ENCODE measurements around the gene SNX9.

SNX9 gene

DNA sequence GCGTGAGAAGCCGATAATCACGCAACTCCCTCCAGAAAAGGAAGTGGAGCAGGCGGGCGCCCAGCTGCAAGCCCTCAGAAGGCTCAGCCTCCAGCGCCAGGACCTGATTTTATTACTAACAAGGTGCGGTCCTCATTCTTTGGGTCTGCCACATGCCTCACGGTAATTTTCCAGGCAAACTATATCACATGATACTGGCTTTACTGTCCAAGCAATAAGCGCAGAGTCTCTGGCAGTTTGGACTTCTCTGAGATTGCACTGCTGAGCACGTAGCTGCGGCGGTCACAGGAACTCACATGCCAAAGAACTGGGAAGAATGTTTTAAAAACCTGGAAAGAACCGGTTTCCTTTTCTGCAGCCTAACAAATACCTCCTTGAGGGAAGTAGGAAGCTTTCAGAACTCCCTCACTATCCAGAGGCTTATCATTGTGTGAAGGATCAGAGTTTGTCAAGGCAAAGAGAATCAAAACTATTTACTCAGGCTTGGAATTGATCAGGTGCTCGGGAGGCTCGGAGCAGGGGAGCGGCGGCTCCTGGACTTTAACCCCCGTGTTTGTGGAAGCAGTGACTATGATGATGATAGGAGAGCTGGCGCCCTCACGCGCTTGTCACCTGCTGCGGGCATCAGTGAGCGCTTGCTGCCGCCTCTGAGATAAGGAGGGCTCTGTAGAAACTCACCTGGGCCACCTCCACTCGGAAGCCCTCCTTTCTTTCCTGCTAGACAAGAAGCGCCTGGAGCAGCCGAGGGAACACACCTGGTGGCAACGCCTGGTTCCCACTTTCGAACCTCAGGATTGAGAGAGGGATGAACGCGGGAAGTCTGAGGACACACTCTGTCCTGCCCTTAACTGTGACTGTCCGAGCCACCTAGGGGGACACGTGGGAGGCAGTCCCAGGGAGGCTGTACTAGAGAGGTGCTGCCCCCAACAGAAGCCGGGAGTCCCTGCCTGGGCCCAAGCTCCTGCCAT lies 131.4 kb downstream of the SNX9 start:
- H3K36me3 ChIP-seq (ENCODE audit: control insufficient read depth in 2 of 2, insufficient read depth in 2 of 2, low read length in 2 of 2) = no peaks in the 10 kb centered on the region
- H3K4me1 ChIP-seq (ENCODE audit: control insufficient read depth, insufficient read depth, low read length) = peaks cover 4% of the 10 kb centered on the region
- peaks cover 0 to 4% of the 10 kb centered on the region in 2 donors for H3K9me3 ChIP-seq (ENCODE audit: control insufficient read depth in 2 of 2, low read length in 2 of 2)
- no peak overlapping the region for H3K27ac ChIP-seq (ENCODE audit: low read length)
- peak overlapping the region in 1 of 2 donors; percentile 29 for H3K9ac ChIP-seq (ENCODE audit: low read length in 2 of 2)
- H3K4me3 ChIP-seq (ENCODE audit: low read length in 2 of 2) = peak overlapping the region; percentile 14 to 70
- H3K27me3 ChIP-seq (ENCODE audit: control insufficient read depth in 1 of 2, insufficient read depth in 2 of 2, low read length in 2 of 2) = no peaks in the 10 kb centered on the region

GRCh38 chr6:157955675-157956074 lies 132.6 kb downstream of the SNX9 start:
- Histone ChIP-seq H3K9me3 (ENCODE audit: control insufficient read depth in 2 of 2, low read length in 2 of 2) (peaks cover 7 to 9% of the 10 kb centered on the region in 2 donors), H3K4me3 (ENCODE audit: low read length in 2 of 2) (no peak overlapping the region), H3K9ac (ENCODE audit: low read length in 2 of 2) (no peak overlapping the region), H3K27ac (ENCODE audit: low read length) (no peak overlapping the region), H3K4me1 (ENCODE audit: control insufficient read depth, insufficient read depth, low read length) (peaks cover 4% of the 10 kb centered on the region), H3K36me3 (ENCODE audit: control insufficient read depth in 2 of 2, insufficient read depth in 2 of 2, low read length in 2 of 2) (no peaks in the 10 kb centered on the region), H3K27me3 (ENCODE audit: control insufficient read depth in 1 of 2, insufficient read depth in 2 of 2, low read length in 2 of 2) (no peaks in the 10 kb centered on the region)

- peaks cover 4% of the 10 kb centered on the region for H3K4me1 ChIP-seq (ENCODE audit: control insufficient read depth, insufficient read depth, low read length)
- H3K36me3 ChIP-seq (ENCODE audit: control insufficient read depth in 2 of 2, insufficient read depth in 2 of 2, low read length in 2 of 2) = no peaks in the 10 kb centered on the region
- no peak overlapping the region for H3K9ac ChIP-seq (ENCODE audit: low read length in 2 of 2)
- no peak overlapping the region for H3K4me3 ChIP-seq (ENCODE audit: low read length in 2 of 2)
- no peak overlapping the region for H3K27ac ChIP-seq (ENCODE audit: low read length)
- H3K9me3 ChIP-seq (ENCODE audit: control insufficient read depth in 2 of 2, low read length in 2 of 2) = peaks cover 7 to 9% of the 10 kb centered on the region in 2 donors
- H3K27me3 ChIP-seq (ENCODE audit: control insufficient read depth in 1 of 2, insufficient read depth in 2 of 2, low read length in 2 of 2) = no peaks in the 10 kb centered on the region
These were observed 133.2 kb downstream of the SNX9 start for GRCh38 chr6:157956171-157956730.

GRCh38 chr6:157959451-157960227 lies 136.6 kb downstream of the SNX9 start:
- no peaks in the 10 kb centered on the region for H3K36me3 ChIP-seq (ENCODE audit: control insufficient read depth in 2 of 2, insufficient read depth in 2 of 2, low read length in 2 of 2)
- H3K4me3 ChIP-seq (ENCODE audit: low read length in 2 of 2) = no peak overlapping the region
- no peak overlapping the region for H3K27ac ChIP-seq (ENCODE audit: low read length)
- H3K27me3 ChIP-seq (ENCODE audit: control insufficient read depth in 1 of 2, insufficient read depth in 2 of 2, low read length in 2 of 2) = no peaks in the 10 kb centered on the region
- H3K9ac ChIP-seq (ENCODE audit: low read length in 2 of 2) = no peak overlapping the region
- H3K4me1 ChIP-seq (ENCODE audit: control insufficient read depth, insufficient read depth, low read length) = no peaks in the 10 kb centered on the region
- peaks cover 7 to 9% of the 10 kb centered on the region in 2 donors for H3K9me3 ChIP-seq (ENCODE audit: control insufficient read depth in 2 of 2, low read length in 2 of 2)

DNA sequence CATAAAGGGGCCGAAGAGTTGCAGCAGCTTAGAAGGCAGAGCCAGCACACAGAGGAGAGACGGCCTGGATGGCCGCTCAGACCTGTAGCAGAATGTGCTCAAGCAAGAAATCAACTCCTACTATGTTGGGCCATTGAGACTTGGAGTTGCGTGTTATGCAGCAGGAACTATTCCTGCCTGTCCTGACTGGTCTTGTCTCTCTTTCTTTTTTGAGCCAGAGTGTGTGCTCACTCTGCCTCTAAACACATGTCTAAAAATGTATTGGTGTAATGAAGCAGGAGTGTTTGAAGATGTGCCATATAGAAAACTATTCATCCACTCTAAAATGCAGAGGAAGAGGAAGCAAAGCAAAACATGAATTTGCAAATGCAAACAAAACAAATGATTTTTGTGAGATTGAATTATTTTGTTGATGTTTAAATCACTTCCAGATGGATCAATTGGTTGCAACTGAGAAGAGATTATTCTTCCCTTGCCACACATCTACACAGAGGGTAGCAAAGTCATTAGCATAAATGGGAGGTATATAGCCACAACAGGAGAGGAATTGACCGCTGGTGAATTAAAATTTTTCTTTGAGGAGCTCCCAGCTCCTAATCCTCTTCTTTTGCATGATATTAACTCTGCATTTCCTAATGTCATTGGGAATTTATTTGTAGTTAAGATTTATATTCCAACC lies 138.2 kb downstream of the SNX9 start:
- no peak overlapping the region for H3K27ac ChIP-seq (ENCODE audit: low read length)
- no peaks in the 10 kb centered on the region for H3K27me3 ChIP-seq (ENCODE audit: control insufficient read depth in 1 of 2, insufficient read depth in 2 of 2, low read length in 2 of 2)

DNA sequence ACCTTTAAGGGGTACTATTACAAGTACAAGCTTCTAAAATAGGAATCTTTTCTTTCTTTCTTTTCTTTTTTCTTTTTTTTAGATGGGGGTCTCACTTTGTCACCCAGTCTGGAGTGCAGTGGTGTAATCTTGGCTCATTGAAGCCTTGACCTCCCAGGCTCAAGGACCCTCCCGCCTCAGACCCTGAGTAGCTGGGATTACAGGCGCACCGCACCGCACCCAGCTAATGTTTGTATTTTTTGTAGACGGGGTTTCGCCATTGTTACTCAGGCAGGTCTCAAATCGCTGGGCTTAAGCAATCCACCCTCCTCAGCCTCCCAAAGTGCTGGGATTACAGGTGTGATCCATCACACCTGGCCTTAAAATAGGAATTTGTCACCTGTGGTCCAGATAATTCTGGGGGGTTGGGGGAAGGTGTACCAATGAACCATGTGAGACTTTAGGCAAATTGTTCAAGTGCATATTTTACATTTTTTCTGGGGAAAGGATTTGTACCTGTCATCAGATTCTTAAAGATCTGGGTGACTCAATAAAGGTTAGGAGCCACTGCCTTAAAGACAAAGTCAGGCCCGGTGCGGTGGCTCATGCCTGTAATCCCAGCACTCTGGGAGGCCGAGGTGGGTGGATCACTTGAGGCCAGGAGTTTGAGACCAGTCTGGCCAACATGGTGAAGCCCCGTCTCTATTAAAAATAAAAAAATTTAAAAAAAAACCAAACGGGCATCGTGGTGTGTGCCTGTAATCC lies 139.0 kb downstream of the SNX9 start:
- H3K4me1 ChIP-seq (ENCODE audit: control insufficient read depth, insufficient read depth, low read length) = no peaks in the 10 kb centered on the region

More for the DNA sequence above, 138.2 kb downstream of the SNX9 start:
- Histone ChIP-seq H3K4me1 (ENCODE audit: control insufficient read depth, insufficient read depth, low read length) (no peaks in the 10 kb centered on the region), H3K36me3 (ENCODE audit: control insufficient read depth in 2 of 2, insufficient read depth in 2 of 2, low read length in 2 of 2) (no peaks in the 10 kb centered on the region), H3K4me3 (ENCODE audit: low read length in 2 of 2) (no peak overlapping the region), H3K9ac (ENCODE audit: low read length in 2 of 2) (no peak overlapping the region), H3K9me3 (ENCODE audit: control insufficient read depth in 2 of 2, low read length in 2 of 2) (peaks cover 7 to 9% of the 10 kb centered on the region in 2 donors)

GRCh38 chr6:157962601-157963302 lies 139.7 kb downstream of the SNX9 start:
- no peaks in the 10 kb centered on the region for H3K36me3 ChIP-seq (ENCODE audit: control insufficient read depth in 2 of 2, insufficient read depth in 2 of 2, low read length in 2 of 2)
- no peak overlapping the region for H3K4me3 ChIP-seq (ENCODE audit: low read length in 2 of 2)
- peaks cover 7 to 9% of the 10 kb centered on the region in 2 donors for H3K9me3 ChIP-seq (ENCODE audit: control insufficient read depth in 2 of 2, low read length in 2 of 2)
- no peaks in the 10 kb centered on the region for H3K4me1 ChIP-seq (ENCODE audit: control insufficient read depth, insufficient read depth, low read length)
- H3K27ac ChIP-seq (ENCODE audit: low read length) = no peak overlapping the region
- no peak overlapping the region for H3K9ac ChIP-seq (ENCODE audit: low read length in 2 of 2)
- no peaks in the 10 kb centered on the region for H3K27me3 ChIP-seq (ENCODE audit: control insufficient read depth in 1 of 2, insufficient read depth in 2 of 2, low read length in 2 of 2)

More for the DNA sequence above, 139.0 kb downstream of the SNX9 start:
- Histone ChIP-seq H3K27ac (ENCODE audit: low read length) (no peak overlapping the region), H3K36me3 (ENCODE audit: control insufficient read depth in 2 of 2, insufficient read depth in 2 of 2, low read length in 2 of 2) (no peaks in the 10 kb centered on the region), H3K9me3 (ENCODE audit: control insufficient read depth in 2 of 2, low read length in 2 of 2) (peaks cover 7 to 9% of the 10 kb centered on the region in 2 donors), H3K4me3 (ENCODE audit: low read length in 2 of 2) (no peak overlapping the region), H3K9ac (ENCODE audit: low read length in 2 of 2) (no peak overlapping the region), H3K27me3 (ENCODE audit: control insufficient read depth in 1 of 2, insufficient read depth in 2 of 2, low read length in 2 of 2) (no peaks in the 10 kb centered on the region)

DNA sequence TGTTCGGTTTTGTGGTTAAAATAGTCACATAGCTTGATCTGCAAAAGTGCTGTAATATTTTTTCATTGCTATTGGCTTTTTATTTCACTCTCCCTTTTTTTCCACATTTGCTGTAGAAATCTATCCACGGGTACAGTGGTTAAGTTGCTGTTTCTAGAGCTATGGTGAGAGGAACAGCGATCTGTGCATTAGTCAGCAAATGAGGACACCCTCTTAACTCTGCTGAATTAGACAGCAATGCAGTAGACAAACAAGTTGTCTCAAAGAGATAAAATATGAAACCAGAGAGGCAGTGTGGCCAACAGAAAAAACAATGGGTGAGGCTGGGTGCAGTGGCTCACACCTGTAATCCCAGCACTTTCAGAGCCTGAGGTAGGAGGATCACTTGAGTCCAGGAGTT lies 141.1 kb downstream of the SNX9 start:
- no peaks in the 10 kb centered on the region for H3K36me3 ChIP-seq (ENCODE audit: control insufficient read depth in 2 of 2, insufficient read depth in 2 of 2, low read length in 2 of 2)
- no peak overlapping the region for H3K4me3 ChIP-seq (ENCODE audit: low read length in 2 of 2)
- no peak overlapping the region for H3K27ac ChIP-seq (ENCODE audit: low read length)
- peaks cover 7 to 8% of the 10 kb centered on the region in 2 donors for H3K9me3 ChIP-seq (ENCODE audit: control insufficient read depth in 2 of 2, low read length in 2 of 2)
- no peaks in the 10 kb centered on the region for H3K27me3 ChIP-seq (ENCODE audit: control insufficient read depth in 1 of 2, insufficient read depth in 2 of 2, low read length in 2 of 2)
- no peaks in the 10 kb centered on the region for H3K4me1 ChIP-seq (ENCODE audit: control insufficient read depth, insufficient read depth, low read length)
- H3K9ac ChIP-seq (ENCODE audit: low read length in 2 of 2) = no peak overlapping the region

GRCh38 chr6:157965387-157965786 lies 142.3 kb downstream of the SNX9 start:
- H3K27me3 ChIP-seq (ENCODE audit: control insufficient read depth in 1 of 2, insufficient read depth in 2 of 2, low read length in 2 of 2) = no peaks in the 10 kb centered on the region
- H3K36me3 ChIP-seq (ENCODE audit: control insufficient read depth in 2 of 2, insufficient read depth in 2 of 2, low read length in 2 of 2) = no peaks in the 10 kb centered on the region
- H3K4me3 ChIP-seq (ENCODE audit: low read length in 2 of 2) = no peak overlapping the region
- H3K27ac ChIP-seq (ENCODE audit: low read length) = no peak overlapping the region
- H3K9ac ChIP-seq (ENCODE audit: low read length in 2 of 2) = no peak overlapping the region
- H3K4me1 ChIP-seq (ENCODE audit: control insufficient read depth, insufficient read depth, low read length) = no peaks in the 10 kb centered on the region
- H3K9me3 ChIP-seq (ENCODE audit: control insufficient read depth in 2 of 2, low read length in 2 of 2) = no peaks in the 10 kb centered on the region

All from stomach smooth muscle (tissue), 2 donors.